Liver (tissue), 9 donors: ENCODE data around the gene MAP10. TPM values are rescaled to one million over a fixed set of nuclear protein-coding genes. Genes with fewer than 3 reads are reported as not detected.

Experiments
- DNase-seq: peaks from one replicate; pipeline ENCODE4 v3.0.0-alpha.2; 2017; ENCODE audit warnings: low spot score
- H3K27ac ChIP-seq, 2 donors: one replicate each; pipeline ENCODE4 v1.7.0; 2013; ENCODE audit warnings: inconsistent platforms in 2 of 2, low read length in 2 of 2, control low read depth in 1 of 2, low read depth in 1 of 2, mild to moderate bottlenecking in 1 of 2
- H3K27me3 ChIP-seq, 4 donors: one replicate each; pipeline versions ENCODE4 v1.6.1 to v1.7.0; 2013; ENCODE audit warnings: low read length in 3 of 4, inconsistent platforms in 1 of 4, mild to moderate bottlenecking in 1 of 4, moderate library complexity in 1 of 4; ENCODE audit not compliant: control insufficient read depth in 4 of 4, insufficient read depth in 4 of 4
- H3K36me3 ChIP-seq, 4 donors: one replicate each; pipeline versions ENCODE4 v1.6.1 to v1.7.0; 2013; ENCODE audit warnings: low read length in 3 of 4, mild to moderate bottlenecking in 3 of 4, low read depth in 1 of 4, moderate library complexity in 1 of 4; ENCODE audit not compliant: control insufficient read depth in 4 of 4, insufficient read depth in 3 of 4
- H3K4me1 ChIP-seq, 4 donors: one replicate each; pipeline versions ENCODE4 v1.6.1 to v1.7.0; 2013; ENCODE audit warnings: low read length in 3 of 4, mild to moderate bottlenecking in 3 of 4, moderate library complexity in 1 of 4; ENCODE audit not compliant: control insufficient read depth in 4 of 4, insufficient read depth in 4 of 4
- H3K4me3 ChIP-seq, 3 donors: one replicate each; pipeline versions ENCODE4 v1.6.1 to v1.7.0; 2013; ENCODE audit warnings: low read length in 3 of 3, control low read depth in 1 of 3, low read depth in 1 of 3, mild to moderate bottlenecking in 1 of 3
- H3K9ac ChIP-seq, 2 donors: one replicate each; pipeline ENCODE4 v1.7.0; 2013; ENCODE audit warnings: low read length in 2 of 2, mild to moderate bottlenecking in 2 of 2, moderate library complexity in 2 of 2, control low read depth in 1 of 2, low read depth in 1 of 2
- H3K9me3 ChIP-seq, 4 donors: one replicate each; pipeline versions ENCODE4 v1.6.1 to v1.7.0; 2013; ENCODE audit warnings: low read length in 3 of 4; ENCODE audit not compliant: control insufficient read depth in 4 of 4
- ATF3 ChIP-seq: IDR thresholded peaks from 2 replicates; pipeline ENCODE4 v1.6.1; 2016; ENCODE audit warnings: antibody characterized with exemption
- CTCF ChIP-seq: fragments of 150-350 bp; IDR thresholded peaks from 2 replicates; pipeline ENCODE4 v1.5.1; 2017; ENCODE audit warnings: improper control_type of control experiment, low read depth, low read length; ENCODE audit not compliant: missing input control
- EGR1 ChIP-seq, 2 donors: IDR thresholded peaks; 2 replicates each; pipeline ENCODE4 v1.6.1; 2016 to 2018; ENCODE audit warnings: antibody characterized with exemption in 2 of 2, low read depth in 2 of 2
- FOXA1 ChIP-seq: IDR thresholded peaks from 2 replicates; pipeline ENCODE4 v1.6.1; 2016; ENCODE audit warnings: antibody characterized with exemption
- FOXA2 ChIP-seq: IDR thresholded peaks from 2 replicates; pipeline ENCODE4 v1.6.1; 2016; ENCODE audit warnings: antibody characterized with exemption
- GABPA ChIP-seq, 2 donors: IDR thresholded peaks in 1 of 2; conservative IDR thresholded peaks in 1 of 2; 2 replicates each; pipeline ENCODE4 v1.6.1; 2016; ENCODE audit warnings: antibody characterized with exemption in 2 of 2, mild to moderate bottlenecking in 1 of 2, moderate library complexity in 1 of 2
- HNF4A ChIP-seq, 2 donors: conservative IDR thresholded peaks; 2 replicates each; pipeline ENCODE4 v1.6.1; 2016; ENCODE audit warnings: antibody characterized with exemption in 2 of 2, mild to moderate bottlenecking in 2 of 2
- HNF4G ChIP-seq: IDR thresholded peaks from 2 replicates; pipeline ENCODE4 v1.6.1; 2016; ENCODE audit warnings: antibody characterized with exemption
- JUND ChIP-seq, 2 donors: IDR thresholded peaks; 2 replicates each; pipeline ENCODE4 v1.6.1; 2016; ENCODE audit warnings: antibody characterized with exemption in 2 of 2
- NR2F2 ChIP-seq: IDR thresholded peaks from 2 replicates; pipeline ENCODE4 v1.6.1; 2016; ENCODE audit warnings: antibody characterized with exemption
- RAD21 ChIP-seq, 2 donors: IDR thresholded peaks; 2 replicates each; pipeline ENCODE4 v1.6.1; 2016; ENCODE audit warnings: antibody characterized with exemption in 2 of 2, mild to moderate bottlenecking in 2 of 2
- REST ChIP-seq: IDR thresholded peaks from 2 replicates; pipeline ENCODE4 v1.6.1; 2016; ENCODE audit warnings: antibody characterized with exemption, mild to moderate bottlenecking
- RXRA ChIP-seq, 2 donors: IDR thresholded peaks; 2 replicates each; pipeline ENCODE4 v1.6.1; 2017 to 2018; ENCODE audit warnings: antibody characterized with exemption in 2 of 2, mild to moderate bottlenecking in 1 of 2
- SP1 ChIP-seq: IDR thresholded peaks from 2 replicates; pipeline ENCODE4 v1.6.1; 2018; ENCODE audit warnings: antibody characterized with exemption, mild to moderate bottlenecking
- TAF1 ChIP-seq: conservative IDR thresholded peaks from 2 replicates; pipeline ENCODE4 v1.6.1; 2016; ENCODE audit warnings: antibody characterized with exemption, mild to moderate bottlenecking
- YY1 ChIP-seq: IDR thresholded peaks from 2 replicates; pipeline ENCODE4 v1.6.1; 2016; ENCODE audit warnings: antibody characterized with exemption, mild to moderate bottlenecking
- WGBS: extraction: QIAGEN DNeasy Blood & Tissue Kit; methylation state at CpG from one replicate; pipeline ENCODE4 v1.1.7; 2013; 5-methylcytosine and 5-hydroxymethylcytosine counted together
- polyA plus RNA-seq, 2 donors: library from polyadenylated mRNA; stranded (reverse) in 1 of 2; unstranded in 1 of 2; fragments of 200-250 nt in 1 of 2; fragments of >200 nt in 1 of 2; fragmentation: Nextera tagmentation in 1 of 2; extraction: Ambion mirVana in 1 of 2; gene quantifications; one replicate each; pipeline versions ENCODE4 v1.2.1 to v1.2.3, GENCODE V29; 2013 to 2015
- total RNA-seq, 2 donors: library from RNA; depleted of rRNA; stranded (reverse); fragments of >200 nt; gene quantifications; one replicate each; pipeline ENCODE4 v1.2.3, GENCODE V29; 2014
- TF ChIP-seq, protein P1 (sequence below): IDR thresholded peaks from 2 replicates; pipeline ENCODE4 v1.6.1; 2016; ENCODE audit warnings: antibody characterized with exemption
- TF ChIP-seq, protein P2 (sequence below): IDR thresholded peaks from 2 replicates; pipeline ENCODE4 v1.6.1; 2016; ENCODE audit warnings: antibody characterized with exemption
- donor health status: healthy.
- donor health status: healthy.
- donor health status: healthy.
- donor health status: healthy.
- donor health status: healthy.

MAP10 gene
- total and polyA plus RNA-seq, 4 donors = 0.96 to 2.7 (median 1.8) TPM

- no peak for DNase-seq
- Histone ChIP-seq H3K4me1 (peaks cover 10 to 42% (median 33%) of the 10 kb centered on the region in 4 donors), H3K27me3 (no peaks in the 10 kb centered on the region), H3K9me3 (no peaks in the 10 kb centered on the region), H3K36me3 (no peaks in the 10 kb centered on the region), H3K9ac (no peak overlapping the region), H3K4me3 (peak overlapping the region in 1 of 3 donors; percentile 11), H3K27ac (peak overlapping the region; percentile 25 to 48)
- TF ChIP-seq RAD21 (IDR thresholded peaks at IDR 0.05) (peak; percentile 51 to 54), NR2F2 (no peak), ATF3 (peak; percentile 56), SP1 (peak; percentile 72), HNF4A (conservative IDR thresholded peaks at IDR 0.05) (peak; percentile 81 to 83), HNF4G (no peak), CTCF (no peak), RXRA (IDR thresholded peaks at IDR 0.05) (peak; percentile 75 to 77), TAF1 (no peak), JUND (IDR thresholded peaks at IDR 0.05) (peak; percentile 65 to 81), FOXA2 (peak; percentile 60), EGR1 (IDR thresholded peaks at IDR 0.05; ENCODE audit: low read depth in 2 of 2) (no peak), YY1 (peak; percentile 84), FOXA1 (peak; percentile 30), GABPA (IDR thresholded peaks at IDR 0.05 in 1 of 2, conservative IDR thresholded peaks at IDR 0.05 in 1 of 2) (peak; percentile 12 to 23), REST (peak; percentile 25)
- TF ChIP-seq, protein P1, sequence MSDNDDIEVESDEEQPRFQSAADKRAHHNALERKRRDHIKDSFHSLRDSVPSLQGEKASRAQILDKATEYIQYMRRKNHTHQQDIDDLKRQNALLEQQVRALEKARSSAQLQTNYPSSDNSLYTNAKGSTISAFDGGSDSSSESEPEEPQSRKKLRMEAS = peak; percentile 85
- TF ChIP-seq, protein P2, sequence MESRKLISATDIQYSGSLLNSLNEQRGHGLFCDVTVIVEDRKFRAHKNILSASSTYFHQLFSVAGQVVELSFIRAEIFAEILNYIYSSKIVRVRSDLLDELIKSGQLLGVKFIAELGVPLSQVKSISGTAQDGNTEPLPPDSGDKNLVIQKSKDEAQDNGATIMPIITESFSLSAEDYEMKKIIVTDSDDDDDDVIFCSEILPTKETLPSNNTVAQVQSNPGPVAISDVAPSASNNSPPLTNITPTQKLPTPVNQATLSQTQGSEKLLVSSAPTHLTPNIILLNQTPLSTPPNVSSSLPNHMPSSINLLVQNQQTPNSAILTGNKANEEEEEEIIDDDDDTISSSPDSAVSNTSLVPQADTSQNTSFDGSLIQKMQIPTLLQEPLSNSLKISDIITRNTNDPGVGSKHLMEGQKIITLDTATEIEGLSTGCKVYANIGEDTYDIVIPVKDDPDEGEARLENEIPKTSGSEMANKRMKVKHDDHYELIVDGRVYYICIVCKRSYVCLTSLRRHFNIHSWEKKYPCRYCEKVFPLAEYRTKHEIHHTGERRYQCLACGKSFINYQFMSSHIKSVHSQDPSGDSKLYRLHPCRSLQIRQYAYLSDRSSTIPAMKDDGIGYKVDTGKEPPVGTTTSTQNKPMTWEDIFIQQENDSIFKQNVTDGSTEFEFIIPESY = peak; percentile 82
- WGBS = 32% methylated on average over 4 of the region's 4 CpGs
Measured at GRCh38 chr1:232764458-232765251, 40.6 kb upstream of the MAP10 start.
